ENCODE results near the gene MYO7A.

The MYO7A gene

GRCh38 chr11:77209663-77210062 lies 81.6 kb downstream of the MYO7A start:
- Histone ChIP-seq H3K27ac (ENCODE audit: low read depth, low read length) (no peak overlapping the region), H3K9me2 (replicated peaks; ENCODE audit: control insufficient read depth, low read length) (no peaks in the 10 kb centered on the region), H3K4me2 (ENCODE audit: low read length) (no peak overlapping the region), H3F3A (ENCODE audit: control insufficient read depth, insufficient read depth) (no peaks in the 10 kb centered on the region), H3K36me3 (ENCODE audit: control insufficient read depth, low read length) (no peaks in the 10 kb centered on the region), H3K27me3 (ENCODE audit: control insufficient read depth, low read length) (no peaks in the 10 kb centered on the region), H3K9me3 (ENCODE audit: control insufficient read depth, insufficient read depth, low read length) (no peaks in the 10 kb centered on the region), H3K4me1 (ENCODE audit: control insufficient read depth, low read length) (no peaks in the 10 kb centered on the region), H3K4me3 (ENCODE audit: low read length) (no peak overlapping the region), H4K20me1 (ENCODE audit: control insufficient read depth, insufficient read depth, low read depth, low read length) (no peaks in the 10 kb centered on the region), H3K79me2 (ENCODE audit: control insufficient read depth, low read length) (no peaks in the 10 kb centered on the region)
- TF ChIP-seq CTCF (IDR thresholded peaks at IDR 0.05; ENCODE audit: low read depth, low read length, poor library complexity, severe bottlenecking) (no peak), EZH2phosphoT487 (IDR thresholded peaks at IDR 0.05; ENCODE audit: borderline replicate concordance, low read length) (no peak)

- TF ChIP-seq EZH2phosphoT487 (IDR thresholded peaks at IDR 0.05; ENCODE audit: borderline replicate concordance, low read length) (no peak), CTCF (IDR thresholded peaks at IDR 0.05; ENCODE audit: low read depth, low read length, poor library complexity, severe bottlenecking) (no peak)
- no peaks in the 10 kb centered on the region for H4K20me1 ChIP-seq (ENCODE audit: control insufficient read depth, insufficient read depth, low read depth, low read length)
- H3K4me3 ChIP-seq (ENCODE audit: low read length) = no peak overlapping the region
- no peaks in the 10 kb centered on the region for H3F3A ChIP-seq (ENCODE audit: control insufficient read depth, insufficient read depth)
- no peaks in the 10 kb centered on the region for H3K79me2 ChIP-seq (ENCODE audit: control insufficient read depth, low read length)
- no peaks in the 10 kb centered on the region for H3K27me3 ChIP-seq (ENCODE audit: control insufficient read depth, low read length)
- H3K4me1 ChIP-seq (ENCODE audit: control insufficient read depth, low read length) = no peaks in the 10 kb centered on the region
- no peak overlapping the region for H3K4me2 ChIP-seq (ENCODE audit: low read length)
- H3K9me3 ChIP-seq (ENCODE audit: control insufficient read depth, insufficient read depth, low read length) = no peaks in the 10 kb centered on the region
- H3K36me3 ChIP-seq (ENCODE audit: control insufficient read depth, low read length) = no peaks in the 10 kb centered on the region
- H3K9me2 ChIP-seq (replicated peaks; ENCODE audit: control insufficient read depth, low read length) = no peaks in the 10 kb centered on the region
- H3K27ac ChIP-seq (ENCODE audit: low read depth, low read length) = no peak overlapping the region
These were observed 83.0 kb downstream of the MYO7A start for GRCh38 chr11:77211040-77211451.

- H3K9me2 ChIP-seq (replicated peaks; ENCODE audit: control insufficient read depth, low read length) = no peaks in the 10 kb centered on the region
- no peak overlapping the region for H3K4me2 ChIP-seq (ENCODE audit: low read length)
- H3K27ac ChIP-seq (ENCODE audit: low read depth, low read length) = no peak overlapping the region
- no peak for TF ChIP-seq EZH2phosphoT487 (IDR thresholded peaks at IDR 0.05; ENCODE audit: borderline replicate concordance, low read length)
- no peak for TF ChIP-seq CTCF (IDR thresholded peaks at IDR 0.05; ENCODE audit: low read depth, low read length, poor library complexity, severe bottlenecking)
- no peaks in the 10 kb centered on the region for H3K9me3 ChIP-seq (ENCODE audit: control insufficient read depth, insufficient read depth, low read length)
- no peak overlapping the region for H3K4me3 ChIP-seq (ENCODE audit: low read length)
- H3K4me1 ChIP-seq (ENCODE audit: control insufficient read depth, low read length) = no peaks in the 10 kb centered on the region
- no peaks in the 10 kb centered on the region for H3F3A ChIP-seq (ENCODE audit: control insufficient read depth, insufficient read depth)
- no peaks in the 10 kb centered on the region for H3K79me2 ChIP-seq (ENCODE audit: control insufficient read depth, low read length)
- no peaks in the 10 kb centered on the region for H3K36me3 ChIP-seq (ENCODE audit: control insufficient read depth, low read length)
- H3K27me3 ChIP-seq (ENCODE audit: control insufficient read depth, low read length) = no peaks in the 10 kb centered on the region
- no peaks in the 10 kb centered on the region for H4K20me1 ChIP-seq (ENCODE audit: control insufficient read depth, insufficient read depth, low read depth, low read length)
These were observed 83.7 kb downstream of the MYO7A start for GRCh38 chr11:77211594-77212251.
